Panc1 (cell line): ENCODE data around the gene FAM236C.
"Not testable (repeated sequence)": the region's sequence is repeated elsewhere in the genome, so short reads cannot be mapped to it uniquely, and the experiment has no call there.

Source experiments
- CTCF ChIP-seq: fragments of 450-650 bp; IDR thresholded peaks from 2 replicates; pipeline ENCODE4 v1.5.1; 2017; ENCODE audit warnings: mild to moderate bottlenecking
- POLR2AphosphoS5 ChIP-seq: IDR thresholded peaks from 2 replicates; pipeline ENCODE4 v1.6.1; 2012; ENCODE audit warnings: mild to moderate bottlenecking, low read depth, low read length, moderate library complexity
- REST ChIP-seq, 2 experiments: IDR thresholded peaks; 2 replicates each; pipeline ENCODE4 v1.6.1; 2011 to 2012; ENCODE audit warnings: low read depth in 2 of 2, control low read depth in 1 of 2, low read length in 1 of 2, mild to moderate bottlenecking in 1 of 2, moderate library complexity in 1 of 2; ENCODE audit not compliant: insufficient read depth in 1 of 2
- SIN3A ChIP-seq: IDR thresholded peaks from 2 replicates; pipeline ENCODE4 v1.6.1; 2012; ENCODE audit warnings: low read depth, mild to moderate bottlenecking, low read length, moderate library complexity, borderline replicate concordance; ENCODE audit not compliant: insufficient read depth

DNA sequence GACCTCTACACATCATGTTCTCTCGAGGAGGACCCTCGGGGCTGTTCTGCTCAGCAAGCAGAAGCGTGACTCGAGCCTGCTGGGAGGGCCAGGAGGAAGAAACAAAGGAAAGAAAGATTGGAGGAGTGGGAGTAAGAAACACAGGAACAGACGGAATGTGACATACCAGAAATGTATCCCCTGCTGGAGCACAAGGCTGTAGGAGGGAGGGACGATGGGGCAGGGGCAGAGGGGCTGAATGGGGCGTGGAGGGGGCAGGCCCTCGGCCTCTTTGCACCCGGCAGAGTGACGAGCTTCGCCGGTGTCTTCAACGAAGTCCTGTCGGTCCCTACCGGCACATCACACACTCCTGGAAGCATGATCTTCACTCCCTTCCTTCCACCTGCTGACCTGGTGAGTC lies 25.5 kb downstream of the FAM236C start, which contains the start of gene FAM236A:
- not testable (repeated sequence) for TF ChIP-seq CTCF; REST (IDR thresholded peaks at IDR 0.05; ENCODE audit: insufficient read depth in 1 of 2, low read depth in 2 of 2, low read length in 1 of 2); POLR2AphosphoS5; SIN3A
